Pericardium fibroblast (primary cell): ENCODE results near the gene TMA16. TPM values are rescaled to one million over a fixed set of nuclear protein-coding genes. Genes with fewer than 3 reads are reported as not detected.

ENCODE experiments used
- total RNA-seq: library from RNA; depleted of rRNA; stranded (reverse); fragments of >200 nt; gene quantifications from 2 replicates; pipeline ENCODE4 v1.2.3, GENCODE V29; 2015

TMA16 gene
- total RNA-seq: 20.4 and 20.5 TPM in 2 replicates

GRCh38 chr4:163494360-163495241 lies at the start of gene TMA16:
Gene TMA16 (plus strand): TSS chr4:163494690. CDS start chr4:163494802, 112 bp downstream.

GRCh38 chr4:163473576-163473975 lies 20.9 kb upstream of the TMA16 start, which contains the start of gene TKTL2:
Gene TKTL2 (minus strand): TSS chr4:163473754. CDS start chr4:163473734, 20 bp downstream.

Other genes with a start within 250 kb of the TMA16 start
- 1.3 TPM in 1 of 2 replicates, not detected in the other for gene NPY1R, start 162.1 kb upstream of the TMA16 start, total RNA-seq
- gene NPY5R, start 150.8 kb upstream of the TMA16 start, total RNA-seq: not detected in 2 replicates
- not detected in 2 replicates for gene TKTL2, start 20.9 kb upstream of the TMA16 start, total RNA-seq